Peyer's patch (tissue), 4 donors: ENCODE data around the gene TCL1B. TPM values are rescaled to one million over a fixed set of nuclear protein-coding genes. Genes with fewer than 3 reads are reported as not detected.

Experiments used
- DNase-seq, 3 donors: peaks; one replicate each; pipeline ENCODE4 v3.0.0-alpha.2; 2017 to 2019
- H3K27ac ChIP-seq, 4 donors: fragments of 200-600 bp; sonication (generic); one replicate each; pipeline ENCODE4 v1.5.1; 2016 to 2019
- H3K27me3 ChIP-seq, 2 donors: fragments of 200-600 bp; sonication (generic); one replicate each; pipeline ENCODE4 v1.5.1; 2019
- H3K36me3 ChIP-seq, 3 donors: fragments of 200-600 bp; sonication (generic); one replicate each; pipeline ENCODE4 v1.5.1; 2016 to 2019
- H3K4me1 ChIP-seq, 4 donors: fragments of 200-600 bp; sonication (generic); one replicate each; pipeline ENCODE4 v1.5.1; 2016 to 2019
- H3K4me3 ChIP-seq, 4 donors: fragments of 200-600 bp; sonication (generic); 1 replicate in 3 of 4; 2 replicates in 1 of 4; pipeline ENCODE4 v1.5.1; 2016 to 2019; ENCODE audit warnings: mild to moderate bottlenecking in 1 of 4
- H3K9me3 ChIP-seq, 4 donors: fragments of 200-600 bp; sonication (generic); one replicate each; pipeline ENCODE4 v1.5.1; 2016 to 2019; ENCODE audit warnings: mild to moderate bottlenecking in 1 of 4
- CTCF ChIP-seq, 6 experiments: fragments of 450-650 bp in 4 of 6; fragments of 200-600 bp in 2 of 6; sonication (generic) in 1 of 6; IDR thresholded peaks; one replicate each; pipeline ENCODE4 v1.5.1; 2017 to 2019; ENCODE audit warnings: antibody characterized with exemption in 6 of 6, mild to moderate bottlenecking in 3 of 6, moderate library complexity in 1 of 6
- POLR2A ChIP-seq, 2 donors: fragments of 450-650 bp; IDR thresholded peaks; one replicate each; pipeline ENCODE4 v1.5.1; 2017; ENCODE audit warnings: antibody characterized with exemption in 2 of 2, mild to moderate bottlenecking in 2 of 2, moderate library complexity in 2 of 2
- total RNA-seq, 4 donors: library from RNA; depleted of rRNA; stranded (reverse); fragments of >200 nt; gene quantifications; one replicate each; pipeline ENCODE4 v1.1.0, GENCODE V29; 2016

The TCL1B gene
- not detected for total RNA-seq

- Histone ChIP-seq H3K27ac (no peak within 1 kb of the TSS), H3K4me3 (no peak within 1 kb of the TSS), H3K4me1 (no peaks in the 10 kb centered on the region), H3K9me3 (no peaks in the 10 kb centered on the region), H3K27me3 (no peaks in the 10 kb centered on the region), H3K36me3 (no peaks in the 10 kb centered on the region)
- no peak for TF ChIP-seq POLR2A (IDR thresholded peaks at IDR 0.05)
- no peak for TF ChIP-seq CTCF (IDR thresholded peaks at IDR 0.05)
- no peak for DNase-seq
Observed at GRCh38 chr14:95685978-95686922, at the start of gene TCL1B. Gene TCL1B, plus strand, starts transcription at chr14:95686426. Its CDS starts 42 bp downstream, at chr14:95686468.

- H3K4me3 ChIP-seq, result no peak overlapping the region
- H3K36me3 ChIP-seq, result no peaks in the 10 kb centered on the region
- no peak for TF ChIP-seq POLR2A (IDR thresholded peaks at IDR 0.05)
- TF ChIP-seq CTCF (IDR thresholded peaks at IDR 0.05), result no peak
- H3K27me3 ChIP-seq, result no peaks in the 10 kb centered on the region
- no peak for DNase-seq
- no peaks in the 10 kb centered on the region for H3K9me3 ChIP-seq
- no peaks in the 10 kb centered on the region for H3K4me1 ChIP-seq
- no peak overlapping the region for H3K27ac ChIP-seq
Observed at GRCh38 chr14:95644981-95645380, 41.2 kb upstream of the TCL1B start.

GRCh38 chr14:95645389-95645996 lies 40.7 kb upstream of the TCL1B start:
- TF ChIP-seq CTCF (IDR thresholded peaks at IDR 0.05), result no peak
- no peaks in the 10 kb centered on the region for H3K9me3 ChIP-seq
- no peaks in the 10 kb centered on the region for H3K36me3 ChIP-seq
- H3K27me3 ChIP-seq, result no peaks in the 10 kb centered on the region
- H3K4me1 ChIP-seq, result no peaks in the 10 kb centered on the region
- no peak for DNase-seq
- no peak overlapping the region for H3K27ac ChIP-seq
- H3K4me3 ChIP-seq, result no peak overlapping the region

GRCh38 chr14:95647926-95648325 lies 38.3 kb upstream of the TCL1B start:
- Histone ChIP-seq H3K27me3 (no peaks in the 10 kb centered on the region), H3K4me1 (no peaks in the 10 kb centered on the region), H3K9me3 (no peaks in the 10 kb centered on the region), H3K36me3 (no peaks in the 10 kb centered on the region), H3K4me3 (no peak overlapping the region), H3K27ac (no peak overlapping the region)
- DNase-seq, result no peak
- TF ChIP-seq CTCF (IDR thresholded peaks at IDR 0.05) (no peak), POLR2A (IDR thresholded peaks at IDR 0.05) (no peak)

GRCh38 chr14:95649230-95649629 lies 37.0 kb upstream of the TCL1B start:
- H3K36me3 ChIP-seq, result no peaks in the 10 kb centered on the region
- DNase-seq, result no peak
- no peak for TF ChIP-seq CTCF (IDR thresholded peaks at IDR 0.05)
- no peak for TF ChIP-seq POLR2A (IDR thresholded peaks at IDR 0.05)

More at GRCh38 chr14:95649230-95649629, 37.0 kb upstream of the TCL1B start:
- no peaks in the 10 kb centered on the region for H3K4me1 ChIP-seq
- no peak overlapping the region for H3K27ac ChIP-seq
- no peak overlapping the region for H3K4me3 ChIP-seq
- H3K27me3 ChIP-seq, result no peaks in the 10 kb centered on the region
- no peaks in the 10 kb centered on the region for H3K9me3 ChIP-seq
